ENCODE data around the gene BCL2L1.

Gene BCL2L1

GRCh38 chr20:31682352-31682751 is 40.3 kb downstream of the BCL2L1 start:
- peaks cover 83% of the 10 kb centered on the region for H3K36me3 ChIP-seq (ENCODE audit: insufficient read depth, low read length)
- peaks cover 34% of the 10 kb centered on the region for H3K4me1 ChIP-seq (ENCODE audit: control insufficient read depth, insufficient read depth, low read length)
- no peak overlapping the region for H3K4me2 ChIP-seq (ENCODE audit: low read length)
- no peaks in the 10 kb centered on the region for H3K27me3 ChIP-seq (ENCODE audit: control insufficient read depth, insufficient read depth, low read length)
- no peak overlapping the region for H3K4me3 ChIP-seq (ENCODE audit: low read length)
- no peak overlapping the region for H3K9ac ChIP-seq (ENCODE audit: low read depth, low read length)
- H3K9me3 ChIP-seq (replicated peaks; ENCODE audit: low read length): no peaks in the 10 kb centered on the region

GRCh38 chr20:31681769-31682168 is 40.9 kb downstream of the BCL2L1 start:
- Histone ChIP-seq H3K4me3 (ENCODE audit: low read length) (no peak overlapping the region), H3K36me3 (ENCODE audit: insufficient read depth, low read length) (peaks cover 81% of the 10 kb centered on the region), H3K9ac (ENCODE audit: low read depth, low read length) (no peak overlapping the region), H3K27me3 (ENCODE audit: control insufficient read depth, insufficient read depth, low read length) (no peaks in the 10 kb centered on the region), H3K4me1 (ENCODE audit: control insufficient read depth, insufficient read depth, low read length) (peaks cover 36% of the 10 kb centered on the region), H3K4me2 (ENCODE audit: low read length) (no peak overlapping the region), H3K9me3 (replicated peaks; ENCODE audit: low read length) (no peaks in the 10 kb centered on the region)

- Histone ChIP-seq H3K27me3 (ENCODE audit: control insufficient read depth, insufficient read depth, low read length) (no peaks in the 10 kb centered on the region), H3K9ac (ENCODE audit: low read depth, low read length) (no peak overlapping the region), H3K4me1 (ENCODE audit: control insufficient read depth, insufficient read depth, low read length) (peaks cover 42% of the 10 kb centered on the region), H3K36me3 (ENCODE audit: insufficient read depth, low read length) (peaks cover 77% of the 10 kb centered on the region), H3K4me2 (ENCODE audit: low read length) (no peak overlapping the region), H3K9me3 (replicated peaks; ENCODE audit: low read length) (no peaks in the 10 kb centered on the region), H3K4me3 (ENCODE audit: low read length) (no peak overlapping the region)
Measured at GRCh38 chr20:31681128-31681727, 41.4 kb downstream of the BCL2L1 start.

GRCh38 chr20:31680286-31681127 is 42.2 kb downstream of the BCL2L1 start:
- H3K4me1 ChIP-seq (ENCODE audit: control insufficient read depth, insufficient read depth, low read length): peaks cover 44% of the 10 kb centered on the region
- H3K36me3 ChIP-seq (ENCODE audit: insufficient read depth, low read length): peaks cover 74% of the 10 kb centered on the region
- no peak overlapping the region for H3K4me3 ChIP-seq (ENCODE audit: low read length)
- H3K9me3 ChIP-seq (replicated peaks; ENCODE audit: low read length): no peaks in the 10 kb centered on the region
- no peak overlapping the region for H3K9ac ChIP-seq (ENCODE audit: low read depth, low read length)
- H3K4me2 ChIP-seq (ENCODE audit: low read length): no peak overlapping the region
- no peaks in the 10 kb centered on the region for H3K27me3 ChIP-seq (ENCODE audit: control insufficient read depth, insufficient read depth, low read length)

- peaks cover 48% of the 10 kb centered on the region for H3K4me1 ChIP-seq (ENCODE audit: control insufficient read depth, insufficient read depth, low read length)
- no peak overlapping the region for H3K4me2 ChIP-seq (ENCODE audit: low read length)
- H3K27me3 ChIP-seq (ENCODE audit: control insufficient read depth, insufficient read depth, low read length): no peaks in the 10 kb centered on the region
- H3K36me3 ChIP-seq (ENCODE audit: insufficient read depth, low read length): peaks cover 75% of the 10 kb centered on the region
- no peak overlapping the region for H3K4me3 ChIP-seq (ENCODE audit: low read length)
- no peak overlapping the region for H3K9ac ChIP-seq (ENCODE audit: low read depth, low read length)
- no peaks in the 10 kb centered on the region for H3K9me3 ChIP-seq (replicated peaks; ENCODE audit: low read length)
Measured at GRCh38 chr20:31679357-31680285, 43.0 kb downstream of the BCL2L1 start.

GRCh38 chr20:31678389-31679356 is 44.0 kb downstream of the BCL2L1 start:
- H3K27me3 ChIP-seq (ENCODE audit: control insufficient read depth, insufficient read depth, low read length): no peaks in the 10 kb centered on the region
- H3K4me2 ChIP-seq (ENCODE audit: low read length): no peak overlapping the region
- peaks cover 73% of the 10 kb centered on the region for H3K36me3 ChIP-seq (ENCODE audit: insufficient read depth, low read length)
- no peak overlapping the region for H3K4me3 ChIP-seq (ENCODE audit: low read length)
- H3K9ac ChIP-seq (ENCODE audit: low read depth, low read length): no peak overlapping the region
- H3K9me3 ChIP-seq (replicated peaks; ENCODE audit: low read length): no peaks in the 10 kb centered on the region
- peaks cover 53% of the 10 kb centered on the region for H3K4me1 ChIP-seq (ENCODE audit: control insufficient read depth, insufficient read depth, low read length)

GRCh38 chr20:31677553-31678260 is 45.0 kb downstream of the BCL2L1 start:
- H3K9me3 ChIP-seq (replicated peaks; ENCODE audit: low read length): no peaks in the 10 kb centered on the region
- peaks cover 53% of the 10 kb centered on the region for H3K4me1 ChIP-seq (ENCODE audit: control insufficient read depth, insufficient read depth, low read length)
- no peak overlapping the region for H3K4me2 ChIP-seq (ENCODE audit: low read length)
- H3K4me3 ChIP-seq (ENCODE audit: low read length): no peak overlapping the region
- H3K27me3 ChIP-seq (ENCODE audit: control insufficient read depth, insufficient read depth, low read length): no peaks in the 10 kb centered on the region
- H3K36me3 ChIP-seq (ENCODE audit: insufficient read depth, low read length): peaks cover 68% of the 10 kb centered on the region
- H3K9ac ChIP-seq (ENCODE audit: low read depth, low read length): no peak overlapping the region

- Histone ChIP-seq H3K4me2 (ENCODE audit: low read length) (peak overlapping the region; percentile 74), H3K4me1 (ENCODE audit: control insufficient read depth, insufficient read depth, low read length) (peaks cover 53% of the 10 kb centered on the region), H3K27me3 (ENCODE audit: control insufficient read depth, insufficient read depth, low read length) (no peaks in the 10 kb centered on the region), H3K36me3 (ENCODE audit: insufficient read depth, low read length) (peaks cover 67% of the 10 kb centered on the region), H3K4me3 (ENCODE audit: low read length) (no peak overlapping the region), H3K9me3 (replicated peaks; ENCODE audit: low read length) (no peaks in the 10 kb centered on the region), H3K9ac (ENCODE audit: low read depth, low read length) (no peak overlapping the region)
Measured at GRCh38 chr20:31676609-31676989, 46.1 kb downstream of the BCL2L1 start.

- peak overlapping the region; percentile 22 for H3K4me3 ChIP-seq (ENCODE audit: low read length)
- H3K36me3 ChIP-seq (ENCODE audit: insufficient read depth, low read length): peaks cover 66% of the 10 kb centered on the region
- H3K9me3 ChIP-seq (replicated peaks; ENCODE audit: low read length): no peaks in the 10 kb centered on the region
- no peaks in the 10 kb centered on the region for H3K27me3 ChIP-seq (ENCODE audit: control insufficient read depth, insufficient read depth, low read length)
- peak overlapping the region; percentile 74 for H3K4me2 ChIP-seq (ENCODE audit: low read length)
- H3K9ac ChIP-seq (ENCODE audit: low read depth, low read length): peak overlapping the region; percentile 49
- peaks cover 55% of the 10 kb centered on the region for H3K4me1 ChIP-seq (ENCODE audit: control insufficient read depth, insufficient read depth, low read length)
Measured at GRCh38 chr20:31675828-31676608, 46.6 kb downstream of the BCL2L1 start.
